Suprapubic skin (tissue), 3 donors: ENCODE results near the gene WBP1L.

Experiments used
- CTCF ChIP-seq, 2 donors: fragments of 200-600 bp in 1 of 2; fragments of 450-650 bp in 1 of 2; sonication (generic) in 1 of 2; IDR thresholded peaks; one replicate each; pipeline ENCODE4 v1.5.1; 2016 to 2019; ENCODE audit warnings: antibody characterized with exemption in 2 of 2, mild to moderate bottlenecking in 1 of 2, moderate library complexity in 1 of 2
- EP300 ChIP-seq: sonication (generic); formaldehyde crosslinking; IDR thresholded peaks from one replicate; pipeline ENCODE4 v1.6.1; 2017; ENCODE audit warnings: antibody characterized with exemption

- TF ChIP-seq CTCF (IDR thresholded peaks at IDR 0.05) (no peak), EP300 (no peak)
Measured at GRCh38 chr10:102831322-102832071, 87.7 kb downstream of the WBP1L start.
